Heart left ventricle (tissue), 16 donors: ENCODE data around the gene TRPC1. TPM values are rescaled to one million over a fixed set of nuclear protein-coding genes. Genes with fewer than 3 reads are reported as not detected.

ENCODE experiments used
- ATAC-seq, 4 donors: fragments of 200-7000 bp; cut with Tn5 transposase; one replicate each; pipeline ENCODE4 v1.9.1; 2020 to 2022; ENCODE audit warnings: moderate library complexity in 4 of 4, mild to moderate bottlenecking in 3 of 4, moderate number of reproducible peaks in 1 of 4
- DNase-seq, 5 donors: peaks; one replicate each; pipeline ENCODE4 v3.0.0-alpha.2; 2020
- H3K27ac ChIP-seq, 12 donors: fragments of 200-600 bp; sonication (generic) in 4 of 12; one replicate each; pipeline versions ENCODE4 v1.5.0 to v1.8.0; 2016 to 2022; ENCODE audit warnings: mild to moderate bottlenecking in 2 of 12
- H3K27me3 ChIP-seq, 9 donors: fragments of 200-600 bp; sonication (generic) in 2 of 9; one replicate each; pipeline versions ENCODE4 v1.5.1 to v1.8.0; 2016 to 2022; ENCODE audit warnings: mild to moderate bottlenecking in 3 of 9
- H3K36me3 ChIP-seq, 9 donors: fragments of 200-600 bp; sonication (generic) in 2 of 9; one replicate each; pipeline versions ENCODE4 v1.5.0 to v1.8.0; 2018 to 2022; ENCODE audit warnings: mild to moderate bottlenecking in 2 of 9
- H3K4me1 ChIP-seq, 12 donors: fragments of 200-600 bp; sonication (generic) in 4 of 12; one replicate each; pipeline versions ENCODE4 v1.5.0 to v1.8.0; 2016 to 2022; ENCODE audit warnings: mild to moderate bottlenecking in 3 of 12
- H3K4me3 ChIP-seq, 12 donors: fragments of 200-600 bp; sonication (generic) in 4 of 12; one replicate each; pipeline versions ENCODE4 v1.5.0 to v1.8.0; 2017 to 2022; ENCODE audit warnings: mild to moderate bottlenecking in 9 of 12, moderate library complexity in 4 of 12
- H3K9me3 ChIP-seq, 12 donors: fragments of 200-600 bp; sonication (generic) in 4 of 12; one replicate each; pipeline versions ENCODE4 v1.5.0 to v1.8.0; 2016 to 2022; ENCODE audit warnings: mild to moderate bottlenecking in 1 of 12
- POLR2A ChIP-seq, 2 donors: fragments of 450-650 bp; IDR thresholded peaks; one replicate each; pipeline ENCODE4 v1.6.1; 2017; ENCODE audit warnings: antibody characterized with exemption in 2 of 2, mild to moderate bottlenecking in 2 of 2, moderate library complexity in 2 of 2
- WGBS, 4 donors: extraction: QIAGEN DNeasy Blood & Tissue Kit in 2 of 4; methylation state at CpG; one replicate each; pipeline versions ENCODE4 v1.1.5 to v1.1.7; 2013 to 2018; 5-methylcytosine and 5-hydroxymethylcytosine counted together
- intact Hi-C, 10 donors: fragments of 100-400 bp; cut with DNase I; formaldehyde crosslinking; loops; one replicate each; pipeline versions ENCODE4 v1.11.1 to v1.14.2; 2022
- polyA plus RNA-seq, 2 donors: library from polyadenylated mRNA; stranded (reverse); fragments of 200-250 nt; gene quantifications; one replicate each; pipeline ENCODE4 v1.2.3, GENCODE V29; 2013
- total RNA-seq, 9 donors: library from RNA; depleted of rRNA in 2 of 9; stranded (reverse); fragments of >200 nt in 2 of 9; fragmentation: NEBNext Ultra II Directional in 3 of 9; extraction: Animal tissue kit (Norgen Biotek cat#: 25700) in 3 of 9; gene quantifications; one replicate each; pipeline versions ENCODE4 v1.1.0 to v1.2.4, GENCODE V29; 2016 to 2023
- TF ChIP-seq, protein P1 (sequence below), 12 donors: fragments of 200-600 bp; sonication (generic) in 4 of 12; IDR thresholded peaks; one replicate each; pipeline versions ENCODE4 v1.5.0 to v1.8.0; 2018 to 2022; ENCODE audit warnings: antibody characterized with exemption in 12 of 12, mild to moderate bottlenecking in 5 of 12
- donor health status: ischemic (EF 13 %, LVEDD 7.1; RV severe dilation, severe dysfunction).
- donor health status: healthy with polysubstance abuse.
- donor health status: DM: no; HTN: yes; CAD: no.
- donor health status: DM: no; HTN: no; CAD: no.
- donor health status: ischemic (EF 25% LVEDD 6.9; RV normal size, moderate dysfunction).
- donor health status: ischemic (EF 25% LVEDD 5.7; RV mildly dilated, moderate dysfunction).
- donor health status: healthy.
- donor health status: DM: yes; HTN: yes; CAD: no.
- donor health status: ischemic (EF 35%, LVEDD 5.7; RV mildly dilated, moderate dysfunction).
- donor health status: nonischemic (EF 11% LVEDD 7.7; RV severe dilation, severe dysfunction).
- donor health status: DM: yes; HTN: yes; CAD: no.
- donor health status: PGD.
- donor health status: ischemic (EF 29% LVEDD 5.4; RV normal size, mild dysfunction).
- donor health status: nonischemic (EF 23%, LVEDD 6.1; RV moderate dilation, normal function).

TRPC1 gene
- total and polyA plus RNA-seq, 11 donors, result 3.0 to 14.2 (median 10.0) TPM

DNA sequence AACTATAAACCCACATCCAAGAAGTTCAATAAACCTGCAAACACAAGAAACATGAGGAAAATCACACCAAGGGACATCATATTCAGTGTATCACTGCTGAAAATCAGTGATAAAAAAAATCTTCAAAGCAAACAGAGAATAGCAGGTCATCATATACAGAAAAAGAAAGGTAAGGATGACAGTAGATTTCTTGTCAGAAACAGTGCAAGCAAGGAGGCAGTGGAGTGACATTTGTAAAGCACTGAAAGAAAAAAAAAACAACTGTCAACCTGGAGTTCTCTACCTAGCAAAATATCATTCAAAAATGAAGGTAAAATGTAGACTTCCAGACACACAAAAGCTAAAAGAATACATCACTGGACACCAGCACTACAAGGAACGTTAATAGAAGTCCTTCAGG is 71.5 kb downstream of the TRPC1 start:
- ATAC-seq, result no peak
- TF ChIP-seq POLR2A (IDR thresholded peaks at IDR 0.05), result no peak
- TF ChIP-seq, protein P1, sequence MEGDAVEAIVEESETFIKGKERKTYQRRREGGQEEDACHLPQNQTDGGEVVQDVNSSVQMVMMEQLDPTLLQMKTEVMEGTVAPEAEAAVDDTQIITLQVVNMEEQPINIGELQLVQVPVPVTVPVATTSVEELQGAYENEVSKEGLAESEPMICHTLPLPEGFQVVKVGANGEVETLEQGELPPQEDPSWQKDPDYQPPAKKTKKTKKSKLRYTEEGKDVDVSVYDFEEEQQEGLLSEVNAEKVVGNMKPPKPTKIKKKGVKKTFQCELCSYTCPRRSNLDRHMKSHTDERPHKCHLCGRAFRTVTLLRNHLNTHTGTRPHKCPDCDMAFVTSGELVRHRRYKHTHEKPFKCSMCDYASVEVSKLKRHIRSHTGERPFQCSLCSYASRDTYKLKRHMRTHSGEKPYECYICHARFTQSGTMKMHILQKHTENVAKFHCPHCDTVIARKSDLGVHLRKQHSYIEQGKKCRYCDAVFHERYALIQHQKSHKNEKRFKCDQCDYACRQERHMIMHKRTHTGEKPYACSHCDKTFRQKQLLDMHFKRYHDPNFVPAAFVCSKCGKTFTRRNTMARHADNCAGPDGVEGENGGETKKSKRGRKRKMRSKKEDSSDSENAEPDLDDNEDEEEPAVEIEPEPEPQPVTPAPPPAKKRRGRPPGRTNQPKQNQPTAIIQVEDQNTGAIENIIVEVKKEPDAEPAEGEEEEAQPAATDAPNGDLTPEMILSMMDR (IDR thresholded peaks at IDR 0.05), result no peak
- H3K9me3 ChIP-seq, result no peaks in the 10 kb centered on the region
- WGBS, 4 donors, result 90 to 96% (median 94%) methylated on average over 1 of the region's 1 CpG
- DNase-seq, result no peak
- peaks cover 0 to 18% (median 0%) of the 10 kb centered on the region in 9 donors for H3K36me3 ChIP-seq
- H3K27me3 ChIP-seq, result no peaks in the 10 kb centered on the region
- peaks cover 0 to 4% (median 0%) of the 10 kb centered on the region in 12 donors for H3K4me1 ChIP-seq
- intact Hi-C loops, result no loop called here
- H3K27ac ChIP-seq, result no peak overlapping the region
- no peak overlapping the region for H3K4me3 ChIP-seq

DNA sequence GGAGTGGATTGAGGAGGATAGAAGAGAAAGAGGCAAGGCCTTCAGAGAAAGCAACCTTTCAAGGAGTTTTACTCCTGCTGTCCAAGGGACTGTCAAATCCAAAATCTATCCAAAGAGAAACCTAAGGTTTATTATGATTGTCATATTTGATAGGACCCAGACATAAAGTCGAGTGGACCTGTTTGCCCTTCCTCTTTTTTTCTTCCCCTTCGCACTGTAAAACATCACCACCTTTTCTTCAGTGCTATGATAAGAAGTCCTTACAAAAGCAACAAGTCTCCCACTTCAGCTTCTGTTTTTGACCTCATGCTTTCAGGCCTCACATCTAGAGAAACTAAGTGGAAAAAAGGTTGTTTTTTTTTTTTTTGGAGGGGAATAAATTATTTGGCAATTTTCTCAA is 73.0 kb downstream of the TRPC1 start:
- no peak overlapping the region for H3K27ac ChIP-seq
- intact Hi-C loops, result no loop called here
- H3K9me3 ChIP-seq, result no peaks in the 10 kb centered on the region
- H3K4me3 ChIP-seq, result no peak overlapping the region
- H3K27me3 ChIP-seq, result no peaks in the 10 kb centered on the region
- no peak for TF ChIP-seq POLR2A (IDR thresholded peaks at IDR 0.05)
- TF ChIP-seq, protein P1 (IDR thresholded peaks at IDR 0.05), result no peak
- peaks cover 0 to 22% (median 0%) of the 10 kb centered on the region in 9 donors for H3K36me3 ChIP-seq
- DNase-seq (no peak), ATAC-seq (no peak)
- peaks cover 0 to 4% (median 0%) of the 10 kb centered on the region in 12 donors for H3K4me1 ChIP-seq
- 56 to 72% (median 61%) methylated on average over 2 of the region's 2 CpGs for WGBS, 4 donors

DNA sequence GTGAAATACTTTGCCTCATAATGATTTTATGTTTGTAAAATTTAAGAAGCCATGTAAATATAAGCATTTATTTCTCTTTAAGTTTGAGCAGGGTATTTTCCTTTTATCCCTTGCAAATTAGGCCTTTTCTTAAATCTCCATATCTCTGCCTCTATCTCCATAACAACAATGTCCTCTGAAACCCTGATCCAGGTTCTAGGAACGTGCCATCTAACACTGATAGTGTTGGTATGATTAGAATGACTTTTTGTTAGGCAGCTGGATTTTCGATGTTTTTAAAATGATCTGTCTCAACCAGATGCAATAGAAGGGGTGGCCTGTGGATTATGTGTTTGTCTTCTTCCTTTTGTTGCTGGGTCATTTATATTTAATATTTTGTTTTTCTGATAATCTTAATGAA is 77.9 kb downstream of the TRPC1 start:
- WGBS, 4 donors, result 72 to 82% (median 81%) methylated on average over 2 of the region's 2 CpGs
- no peaks in the 10 kb centered on the region for H3K27me3 ChIP-seq
- no peak overlapping the region for H3K27ac ChIP-seq
- no peak for DNase-seq
- H3K4me3 ChIP-seq, result no peak overlapping the region
- TF ChIP-seq, protein P1 (IDR thresholded peaks at IDR 0.05), result no peak
- no peak for TF ChIP-seq POLR2A (IDR thresholded peaks at IDR 0.05)
- intact Hi-C loops, result no loop called here
- no peak for ATAC-seq
- H3K9me3 ChIP-seq, result no peaks in the 10 kb centered on the region
- H3K36me3 ChIP-seq, result peaks cover 0 to 47% (median 9%) of the 10 kb centered on the region in 9 donors
- H3K4me1 ChIP-seq, result peaks cover 0 to 4% (median 0%) of the 10 kb centered on the region in 12 donors

DNA sequence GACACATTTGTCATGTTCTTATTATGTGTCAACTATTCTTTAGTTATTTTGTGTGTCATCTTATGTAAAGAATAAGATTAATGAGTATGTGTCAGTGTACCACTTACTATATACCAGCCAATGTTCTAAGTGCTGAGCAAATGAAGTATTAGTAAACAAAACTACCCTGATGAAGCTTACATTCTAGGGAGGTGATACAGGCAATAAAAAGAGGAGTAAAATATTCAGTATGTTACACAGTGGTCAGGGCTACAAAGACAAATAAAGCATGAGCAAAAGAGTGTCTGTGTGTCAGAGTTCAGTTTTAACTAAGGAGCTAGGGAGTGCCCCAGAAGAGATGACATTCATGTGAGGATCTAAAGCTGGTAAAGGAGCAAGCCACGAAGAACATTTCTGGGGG is 79.1 kb downstream of the TRPC1 start:
- DNase-seq (no peak), ATAC-seq (no peak)
- H3K9me3 ChIP-seq, result no peaks in the 10 kb centered on the region
- WGBS, 4 donors, result 47 to 70% (median 57%) methylated on average over 1 of the region's 1 CpG
- peaks cover 0 to 58% (median 9%) of the 10 kb centered on the region in 9 donors for H3K36me3 ChIP-seq
- H3K4me3 ChIP-seq, result no peak overlapping the region
- no peak overlapping the region for H3K27ac ChIP-seq
- TF ChIP-seq, protein P1 (IDR thresholded peaks at IDR 0.05), result no peak
- TF ChIP-seq POLR2A (IDR thresholded peaks at IDR 0.05), result no peak
- no peaks in the 10 kb centered on the region for H3K27me3 ChIP-seq
- H3K4me1 ChIP-seq, result peaks cover 0 to 4% (median 0%) of the 10 kb centered on the region in 12 donors
- intact Hi-C loops, result no loop called here
